ENCODE results near the gene PHYKPL.

Gene PHYKPL

DNA sequence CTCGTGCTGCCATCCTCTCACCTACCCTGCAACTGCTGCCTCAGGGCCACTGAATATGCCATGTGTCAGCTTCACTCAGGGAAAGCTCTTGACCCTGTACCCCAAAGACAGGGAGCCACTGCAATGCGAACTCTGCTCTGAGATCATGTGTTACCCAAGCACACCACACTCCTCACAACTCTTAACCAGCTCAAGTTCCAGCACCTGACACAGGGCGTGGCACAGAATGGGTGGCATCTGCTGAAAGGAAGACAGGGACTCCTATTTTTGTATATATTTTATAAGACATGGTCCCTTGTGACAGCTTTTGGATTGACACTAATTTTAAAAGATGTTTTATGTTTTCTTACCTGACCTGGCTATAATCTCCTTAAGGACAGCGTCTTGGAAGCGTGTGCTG lies 10.7 kb downstream of the PHYKPL start:
- no peak for DNase-seq

DNA sequence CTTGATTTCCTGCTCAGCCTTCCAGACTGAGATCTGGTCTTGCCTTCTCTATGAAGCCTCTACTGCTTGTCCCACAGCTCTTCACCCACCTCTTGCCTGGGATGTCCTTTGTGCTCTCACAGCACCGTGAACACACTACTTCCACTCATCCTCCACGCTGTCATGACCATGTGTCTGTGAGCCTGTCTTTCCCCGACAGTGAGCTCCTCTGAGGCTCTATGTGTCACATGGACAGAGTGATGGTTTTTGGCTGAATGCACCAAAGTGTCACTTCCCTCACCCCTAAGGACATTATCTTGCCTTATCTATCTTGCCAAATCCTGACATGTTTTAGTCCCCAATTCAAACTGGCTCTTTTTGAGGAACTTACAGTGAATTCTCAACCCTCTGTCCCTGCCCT lies 11.3 kb downstream of the PHYKPL start:
- no peak for DNase-seq

DNA sequence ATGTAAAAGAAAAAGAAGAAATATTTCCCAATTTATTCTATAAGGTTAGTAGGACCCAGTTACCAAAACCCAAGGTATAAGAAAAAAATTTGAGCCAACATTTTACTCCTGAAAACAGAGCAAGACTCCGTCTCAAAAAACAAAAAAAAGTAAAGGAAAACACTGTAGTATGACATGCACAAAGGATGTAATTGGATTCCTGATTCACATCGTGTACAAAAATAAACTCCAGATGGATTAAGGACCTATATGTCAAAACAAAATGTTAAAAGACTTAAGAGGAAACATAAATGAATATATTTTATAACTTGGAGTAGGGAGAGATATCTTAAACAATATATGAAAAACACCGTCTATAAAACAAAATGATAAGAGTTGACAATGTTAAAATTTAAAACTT lies 13.8 kb downstream of the PHYKPL start:
- no peak for DNase-seq

DNA sequence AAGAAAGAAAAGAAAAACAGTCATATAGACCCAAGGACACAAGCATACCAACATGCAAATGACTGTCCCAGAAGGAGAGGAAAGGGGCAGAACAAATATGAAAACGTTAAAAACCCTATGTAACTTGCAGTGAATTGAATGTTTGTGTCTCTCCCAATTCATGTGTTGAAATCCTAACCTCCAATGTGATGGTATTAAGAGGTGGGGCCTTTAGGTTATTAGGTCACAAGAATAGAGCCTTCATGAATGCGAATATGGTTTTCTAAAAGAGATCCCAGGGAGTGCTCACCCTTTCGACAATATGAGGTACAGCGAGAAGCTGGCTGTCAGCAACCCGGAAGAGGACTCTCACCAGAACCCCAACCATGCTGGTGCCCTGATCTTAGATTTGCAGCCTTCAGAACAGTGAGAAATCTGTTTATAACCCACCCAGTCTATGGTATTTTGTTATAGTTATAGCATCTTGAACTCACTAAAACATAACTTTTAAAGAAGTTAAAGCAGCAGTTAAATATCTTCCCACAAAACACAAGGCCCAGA lies 14.3 kb downstream of the PHYKPL start:
- no peak for DNase-seq

DNA sequence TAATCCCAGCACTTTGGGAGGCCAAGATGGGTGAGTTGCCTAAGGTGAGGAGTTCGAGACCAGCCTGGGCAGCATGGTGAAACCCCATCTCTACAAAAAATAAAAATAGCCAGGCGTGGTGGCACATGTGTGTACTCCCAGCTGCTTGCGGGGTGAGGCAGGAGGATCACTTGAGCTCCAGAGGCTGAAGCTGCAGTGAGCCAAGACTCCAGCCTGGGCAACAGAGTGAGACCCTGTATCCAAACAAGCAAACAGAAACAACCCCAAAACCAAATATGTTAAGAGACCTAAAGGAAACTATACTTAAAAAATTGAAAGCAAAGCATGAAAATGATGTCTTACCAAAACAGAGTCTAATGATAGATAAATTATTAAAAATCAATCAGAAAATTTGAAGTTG lies 15.8 kb downstream of the PHYKPL start:
- DNase-seq = no peak

DNA sequence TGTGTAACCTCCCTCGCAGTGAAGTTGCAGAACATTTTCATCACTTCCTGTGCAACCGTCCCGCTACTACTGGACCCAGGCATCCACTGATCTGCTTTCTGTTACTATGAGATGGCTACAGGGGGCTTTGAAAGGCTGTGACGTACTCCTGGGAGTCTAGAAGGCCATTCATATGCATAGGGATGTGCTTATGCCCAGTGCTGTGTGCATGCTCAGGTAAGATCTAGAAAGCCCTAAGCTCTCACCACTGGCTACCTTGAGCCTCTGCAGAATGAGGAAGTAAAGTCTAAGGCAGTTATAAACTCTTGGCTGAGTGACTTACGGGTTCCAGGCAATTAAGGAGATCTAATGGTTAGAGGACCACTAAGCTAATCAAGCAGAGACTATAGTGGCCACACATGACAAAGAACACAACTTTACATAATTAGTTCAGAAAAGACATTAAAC lies 16.5 kb downstream of the PHYKPL start:
- DNase-seq = no peak

DNA sequence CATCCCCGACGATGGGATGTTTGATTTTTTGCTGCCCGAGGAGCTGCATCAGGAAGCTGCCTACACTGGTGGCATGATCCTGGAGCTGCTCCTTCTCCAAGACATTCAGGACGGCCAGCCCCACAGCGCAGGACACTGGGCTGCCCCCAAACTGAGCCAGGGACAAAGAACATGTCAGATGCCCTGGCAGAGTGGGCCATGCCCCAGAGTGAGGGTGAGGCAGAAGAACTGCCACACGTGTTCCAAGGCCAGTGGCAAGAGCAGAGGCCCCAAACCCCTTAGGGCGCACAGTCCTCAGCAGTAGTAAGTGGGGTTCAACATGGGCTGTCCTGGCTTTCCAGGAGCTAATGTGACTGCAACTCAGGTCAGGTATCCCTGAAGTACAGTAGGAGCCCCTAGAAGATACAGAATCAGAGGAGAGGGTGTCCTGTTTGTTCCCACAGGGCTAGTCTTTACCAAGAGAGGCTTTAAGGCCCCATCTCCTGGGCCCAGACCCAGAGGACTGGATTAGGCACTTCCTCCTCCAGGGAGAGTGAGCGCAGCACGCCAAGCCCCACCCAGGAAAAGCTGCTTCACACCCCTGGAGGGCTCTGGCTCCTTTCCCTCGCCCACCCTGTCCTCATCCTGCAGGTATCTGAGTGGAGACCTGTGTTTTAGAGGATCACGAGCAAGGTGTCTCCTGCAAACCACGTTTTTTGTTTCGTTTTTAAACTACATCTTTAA lies 17.2 kb downstream of the PHYKPL start:
- no peak for DNase-seq

DNA sequence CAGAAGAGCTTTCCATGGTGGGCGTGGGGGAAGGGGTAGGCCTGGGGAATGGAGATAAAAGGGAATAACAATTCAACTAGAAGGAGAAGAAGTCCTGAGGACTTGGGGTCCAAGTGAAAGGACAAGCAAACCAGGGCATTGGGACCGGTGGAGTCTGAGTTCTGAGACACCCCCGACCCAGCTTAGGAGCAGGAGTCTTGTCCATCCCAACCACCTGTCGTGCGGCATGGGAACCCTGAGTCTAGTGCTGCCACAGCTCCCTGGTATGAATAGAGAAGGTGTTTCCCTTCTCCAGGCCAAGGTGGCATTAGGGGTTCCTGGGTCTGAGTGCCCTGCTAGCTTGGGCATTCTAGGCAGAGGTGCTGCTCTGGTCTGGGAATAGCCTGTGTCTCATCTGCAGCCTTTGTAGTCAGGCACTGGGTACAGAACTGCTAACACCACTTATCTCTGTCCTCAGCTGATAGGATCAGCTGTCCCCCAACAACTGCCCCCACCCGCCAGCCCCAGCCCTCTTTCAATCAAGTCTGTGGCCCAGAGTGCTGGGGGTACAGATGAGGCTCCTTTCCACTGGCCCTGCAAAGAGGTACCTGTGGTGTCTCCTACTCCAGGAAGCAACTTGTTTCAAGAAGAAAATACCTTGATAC lies 18.3 kb downstream of the PHYKPL start:
- no peak for DNase-seq

DNA sequence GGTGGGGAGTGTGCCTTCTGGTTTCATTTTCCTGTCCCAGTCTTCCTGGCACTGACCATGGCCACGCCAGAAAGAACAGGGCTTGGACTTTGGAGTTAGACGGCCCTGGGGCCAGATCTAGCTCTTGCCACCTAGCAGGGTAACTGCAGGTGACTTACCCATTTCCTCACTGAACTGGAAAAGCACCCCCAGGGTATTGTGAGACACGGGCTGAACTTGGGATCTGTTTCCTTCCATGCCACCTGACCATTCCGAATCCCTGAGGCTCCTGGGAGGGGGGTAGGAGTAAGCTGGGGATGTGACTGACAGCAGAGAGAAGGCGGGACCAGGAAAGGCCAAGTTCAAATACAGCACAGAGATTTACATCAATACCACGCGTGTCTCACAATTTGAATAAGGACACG lies 18.9 kb downstream of the PHYKPL start:
- no peak for DNase-seq

DNA sequence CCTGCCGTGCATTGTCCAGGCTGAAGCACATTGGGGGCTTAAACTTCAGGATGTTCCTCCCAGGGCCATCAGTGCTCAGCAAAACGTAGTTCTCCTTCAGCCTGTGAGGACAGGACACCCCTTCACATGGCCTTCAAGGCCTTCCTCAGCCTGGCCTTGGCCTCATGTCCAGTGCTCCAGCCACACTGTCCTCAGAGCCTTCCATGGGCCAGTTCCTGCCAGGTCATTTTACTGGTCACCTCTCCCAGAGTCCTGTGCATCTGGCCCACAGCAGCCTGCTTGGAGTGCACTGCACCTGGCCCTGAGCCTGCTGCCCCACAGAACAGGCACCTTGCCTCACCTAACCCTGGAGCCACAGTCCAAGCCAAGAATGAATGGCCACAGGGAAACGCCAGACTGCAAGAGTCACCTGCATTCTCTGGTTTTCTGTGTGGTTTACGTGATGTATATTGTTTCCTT lies 19.6 kb downstream of the PHYKPL start:
- no peak for DNase-seq

DNA sequence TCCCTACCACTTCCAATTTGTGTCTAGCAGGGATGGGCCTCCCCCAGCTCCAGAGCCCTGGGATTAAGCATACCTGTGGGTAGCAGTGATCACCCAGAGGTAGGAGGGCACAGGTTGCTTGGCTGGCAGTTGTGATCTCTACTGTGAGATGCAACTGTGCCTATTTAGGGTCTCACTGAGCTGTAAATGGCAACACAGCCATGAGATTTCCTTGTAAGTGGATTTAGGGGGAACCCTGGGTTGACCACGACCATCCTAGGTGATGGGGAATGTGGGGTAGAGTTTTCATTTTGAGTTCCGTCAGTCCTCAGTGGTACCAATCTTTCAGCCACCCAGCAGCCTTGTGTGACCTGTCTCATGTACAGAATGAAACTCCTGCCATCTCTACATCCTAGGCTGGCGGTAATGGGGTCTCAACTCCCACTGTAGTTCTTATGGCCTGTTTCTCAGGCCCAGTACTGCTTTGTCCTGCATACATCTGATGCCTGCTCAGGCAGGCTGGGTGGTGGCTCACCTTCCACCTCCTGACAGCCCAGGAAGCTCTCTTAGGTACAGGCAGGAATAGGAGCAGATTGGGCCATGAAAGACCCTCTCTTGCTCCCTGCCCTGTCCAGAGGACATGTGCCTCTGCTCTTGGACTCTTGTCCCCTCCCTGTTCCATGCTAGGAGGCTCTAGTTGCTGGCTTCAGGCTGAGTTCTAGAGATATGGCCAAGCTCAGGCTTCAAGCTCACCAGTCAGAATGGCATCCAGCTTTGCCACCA lies 20.2 kb downstream of the PHYKPL start:
- no peak for DNase-seq

DNA sequence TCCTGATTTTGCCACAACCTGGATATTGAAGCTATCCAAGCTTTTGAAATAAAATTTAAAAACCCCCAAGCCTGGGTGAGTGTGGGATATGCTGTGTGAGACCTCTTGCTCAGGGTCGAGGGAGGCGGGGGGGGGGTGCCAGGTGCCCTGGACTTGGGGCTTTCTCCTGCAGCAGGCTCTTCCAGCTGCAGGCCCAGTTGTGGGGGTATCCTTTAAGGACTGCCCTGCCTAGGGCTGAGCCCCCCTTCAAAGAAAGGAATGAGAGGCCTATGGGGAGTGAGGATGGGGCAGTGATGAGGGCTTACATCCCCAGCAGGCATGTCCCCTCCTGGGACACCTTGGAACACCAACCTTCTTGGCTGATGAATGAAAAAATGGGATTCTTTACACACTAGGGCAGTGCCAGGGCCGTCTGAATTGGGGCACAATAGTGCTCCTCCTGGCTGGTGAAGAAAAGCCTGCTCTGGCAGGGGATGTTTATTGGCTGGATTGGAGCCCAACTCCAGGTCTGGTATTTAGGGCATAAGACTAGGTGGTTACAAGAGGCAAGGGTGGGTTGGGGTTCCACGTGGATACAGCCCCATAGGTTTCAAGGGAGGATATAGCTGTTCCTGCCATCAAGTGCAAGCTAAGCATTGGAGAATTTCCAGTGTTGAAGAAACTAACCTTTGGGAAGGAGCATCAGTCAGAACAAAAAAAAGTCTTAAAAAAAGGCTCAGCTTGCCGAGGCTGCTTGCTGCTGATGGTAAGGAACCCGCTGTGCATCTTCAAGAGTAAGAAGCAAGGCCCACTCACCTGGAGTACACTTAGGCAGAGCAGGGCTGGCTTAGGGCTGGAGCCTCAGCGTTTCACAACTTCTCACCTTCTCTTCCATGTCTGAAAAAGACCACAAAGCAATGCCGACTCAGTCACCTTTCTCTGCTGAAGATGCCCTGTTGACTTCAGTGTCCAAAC lies 21.2 kb downstream of the PHYKPL start:
- DNase-seq = no peak

DNA sequence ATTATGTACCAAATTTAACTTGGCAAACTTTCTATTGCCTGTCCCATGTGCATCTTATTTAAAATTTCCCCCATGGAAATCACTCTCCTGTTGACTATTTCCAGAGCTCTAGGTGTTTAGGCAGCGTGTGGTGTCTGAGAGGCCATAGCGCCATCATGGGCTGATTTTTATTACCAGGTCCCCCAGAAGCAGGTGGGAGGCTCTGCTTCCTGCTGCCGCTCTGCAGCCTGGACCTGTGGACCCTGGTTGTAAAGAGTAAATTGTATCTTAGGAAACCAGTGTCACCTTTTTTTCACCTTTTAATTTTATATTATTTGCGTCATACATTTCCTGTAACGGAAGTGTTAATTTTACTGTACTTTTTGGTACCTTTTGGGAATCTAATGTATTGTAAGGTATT lies 21.9 kb downstream of the PHYKPL start:
- DNase-seq = no peak

DNA sequence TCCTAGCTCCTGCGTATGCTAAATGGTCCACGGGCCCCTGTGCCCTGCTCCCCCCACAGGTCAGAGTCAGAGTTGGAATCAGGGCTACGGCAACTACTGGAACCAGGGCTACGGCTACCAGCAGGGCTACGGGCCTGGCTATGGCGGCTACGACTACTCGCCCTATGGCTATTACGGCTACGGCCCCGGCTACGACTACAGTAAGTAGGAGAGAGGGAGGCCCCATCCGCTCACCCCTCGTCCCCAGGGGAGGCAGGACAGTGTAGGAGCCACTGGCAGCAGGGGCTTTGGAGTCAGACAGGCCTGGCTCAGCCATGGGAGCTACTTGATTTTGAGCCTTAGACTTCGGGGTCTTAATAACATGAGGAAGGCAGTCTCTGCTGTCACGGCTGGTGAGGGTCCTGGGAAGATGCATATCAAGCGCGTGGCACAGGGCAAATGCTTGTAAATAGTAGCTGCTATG lies 22.5 kb downstream of the PHYKPL start:
- no peak for DNase-seq

DNA sequence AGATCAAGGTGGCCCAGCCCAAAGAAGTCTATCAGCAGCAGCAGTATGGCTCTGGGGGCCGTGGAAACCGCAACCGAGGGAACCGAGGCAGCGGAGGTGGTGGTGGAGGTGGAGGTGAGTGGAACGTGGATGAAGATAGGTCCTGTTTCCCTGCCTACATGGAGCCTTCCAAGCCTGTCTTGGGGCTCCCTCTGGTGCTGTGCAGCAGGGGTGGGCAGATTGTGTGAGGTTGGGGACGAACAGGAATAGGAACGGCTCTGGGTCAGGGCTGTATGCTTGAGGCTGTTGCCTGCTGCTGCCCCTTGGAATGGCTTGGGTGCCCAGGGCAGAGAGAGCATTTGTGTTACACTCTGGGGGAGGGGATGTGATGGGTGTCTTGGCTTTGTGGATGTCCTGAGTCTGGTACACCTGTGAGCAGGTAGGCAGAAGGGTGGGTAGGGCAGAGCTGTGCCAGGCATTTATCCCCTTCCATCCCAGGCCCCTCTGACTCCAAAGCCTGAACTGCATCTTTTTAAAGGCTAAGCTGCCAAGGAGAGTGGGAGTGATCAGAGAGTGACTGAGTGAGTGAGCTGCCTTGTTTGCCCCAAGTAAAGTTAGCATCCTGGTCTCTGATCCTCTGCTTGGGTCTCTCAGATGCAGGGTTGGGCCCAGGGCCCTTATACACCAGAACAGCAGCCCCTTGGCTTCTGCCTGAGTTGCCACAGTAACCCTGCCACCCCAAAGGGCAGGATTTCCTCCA lies 23.1 kb downstream of the PHYKPL start:
- DNase-seq = no peak

DNA sequence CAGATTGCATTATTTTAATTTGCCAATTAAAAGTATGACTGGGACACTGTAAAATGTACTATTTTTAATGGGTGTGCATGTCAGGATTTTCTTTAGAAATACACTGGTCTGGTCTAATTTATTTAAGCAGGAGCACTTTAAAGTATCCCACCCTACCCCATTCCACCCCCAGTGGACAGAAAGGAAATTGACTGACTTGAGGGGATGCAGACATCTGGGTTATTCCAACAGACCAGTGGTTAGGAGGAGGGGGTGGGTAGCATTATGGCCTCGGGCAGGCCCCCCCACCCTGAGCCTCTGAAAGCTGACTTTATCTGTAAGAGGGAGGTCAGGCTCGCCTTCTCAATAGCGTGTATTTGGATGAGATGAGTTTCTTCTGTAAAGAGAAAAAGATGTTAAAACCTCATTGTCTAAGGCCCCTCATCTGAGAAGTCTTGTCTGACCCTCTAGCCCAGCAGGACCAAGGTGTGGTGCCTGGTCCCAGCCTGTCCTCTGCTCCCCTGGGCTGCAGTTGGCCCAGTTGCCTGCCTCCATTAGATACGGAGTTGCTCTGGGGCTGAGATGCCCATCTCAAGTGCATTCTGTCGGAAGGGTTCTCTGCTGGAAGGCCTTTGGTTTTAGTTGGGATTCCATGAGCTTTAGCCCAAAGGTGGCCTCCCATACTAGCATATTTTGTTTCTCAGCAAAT lies 23.9 kb downstream of the PHYKPL start:
- no peak for DNase-seq

DNA sequence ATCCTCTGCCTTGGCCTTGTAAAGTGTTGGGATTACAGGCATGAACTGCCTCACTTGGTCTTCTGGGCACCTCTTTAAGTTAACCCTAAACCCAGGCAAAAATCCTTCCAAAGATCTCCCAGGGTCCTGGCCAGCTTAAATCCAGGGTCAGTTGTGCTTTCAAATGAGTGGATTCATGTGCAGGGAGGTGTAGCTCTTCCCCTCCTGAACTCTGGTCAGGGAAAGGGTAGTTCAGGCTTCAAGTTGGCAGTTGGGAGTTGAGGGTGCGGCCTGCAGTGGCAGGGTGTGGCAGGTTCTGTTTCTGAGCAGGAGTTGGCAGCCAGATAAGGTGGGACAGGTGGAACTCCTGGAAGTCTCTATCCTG lies 24.7 kb downstream of the PHYKPL start:
- no peak for DNase-seq

DNA sequence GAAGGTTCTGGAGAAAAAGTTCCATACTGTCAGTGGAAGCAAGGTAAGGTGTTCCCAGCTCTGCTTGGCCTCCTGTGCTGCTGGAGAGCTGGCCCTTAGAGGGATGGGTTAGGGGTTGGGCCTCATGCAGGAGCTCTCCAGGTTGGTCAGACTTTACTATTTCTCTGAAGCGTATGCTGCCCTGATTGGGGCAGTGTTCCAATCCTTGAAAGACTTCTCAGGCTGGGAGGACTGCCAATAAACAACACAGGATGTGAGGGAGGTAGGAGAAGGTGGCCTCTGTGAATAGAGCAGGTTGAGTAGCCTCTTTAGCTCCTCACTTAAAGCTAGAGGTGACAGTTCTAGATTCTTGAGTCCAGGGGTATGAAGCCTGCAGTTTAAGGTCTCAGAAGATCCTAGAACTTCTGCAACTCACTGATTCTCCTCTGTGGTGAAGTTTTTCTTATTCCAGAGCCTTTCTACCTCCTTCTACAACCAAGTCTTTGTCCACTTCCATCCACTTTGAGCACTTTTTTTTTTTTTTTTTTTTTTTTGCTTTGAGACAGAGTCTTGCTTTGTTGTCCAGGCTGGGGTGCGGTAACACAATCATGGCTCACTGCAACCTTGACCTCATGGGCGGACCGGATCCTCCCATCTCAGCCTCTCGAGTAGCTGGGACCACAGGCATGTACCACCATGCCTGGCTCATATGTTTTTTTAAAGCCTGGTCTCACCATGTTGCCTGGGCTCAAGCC lies 25.3 kb downstream of the PHYKPL start:
- no peak for DNase-seq

DNA sequence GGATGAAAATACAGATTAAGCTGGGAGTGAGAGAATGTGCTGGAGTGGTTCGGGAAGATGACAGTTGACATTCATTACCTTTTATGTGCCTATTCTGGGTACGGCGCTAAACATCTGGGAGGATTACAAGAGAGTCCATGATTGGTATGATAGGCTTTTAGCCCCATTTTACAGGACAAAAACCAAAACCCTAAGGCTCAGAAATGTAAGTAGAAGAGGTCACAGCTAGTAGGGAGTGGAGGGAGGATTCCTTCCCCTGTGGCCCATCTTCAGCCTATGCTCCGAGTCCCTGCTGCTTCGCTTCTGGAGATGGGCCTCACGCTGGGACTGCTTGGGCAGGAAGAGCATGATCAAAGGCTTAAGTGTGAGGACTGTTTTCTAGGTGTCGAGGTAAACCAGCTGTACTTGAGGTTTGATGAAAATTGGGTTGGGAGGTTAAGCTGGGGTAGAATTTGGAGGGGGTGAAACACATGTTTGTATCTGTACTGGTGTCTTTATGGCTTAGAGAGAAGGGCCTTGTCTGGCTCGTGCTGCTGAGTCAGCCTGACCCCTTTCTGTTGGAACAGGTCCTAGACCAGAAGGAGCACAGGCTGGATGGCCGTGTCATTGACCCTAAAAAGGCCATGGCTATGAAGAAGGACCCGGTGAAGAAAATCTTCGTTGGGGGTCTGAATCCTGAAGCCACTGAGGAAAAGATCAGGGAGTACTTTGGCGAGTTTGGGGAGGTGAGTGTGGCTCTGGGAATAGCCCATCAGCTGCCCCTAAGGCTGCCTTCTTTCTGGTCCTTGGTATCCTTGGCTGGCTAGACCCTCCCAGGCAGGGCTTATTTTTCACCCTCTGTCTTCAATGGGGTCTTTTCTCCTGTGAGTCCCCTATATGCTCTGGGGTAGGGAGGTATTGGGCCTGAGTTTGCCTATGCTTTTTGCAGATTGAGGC lies 26.2 kb downstream of the PHYKPL start:
- no peak for DNase-seq
